Type B pancreatic cell (in vitro differentiated cells): ENCODE measurements around the gene QPCT. TPM values are rescaled to one million over a fixed set of nuclear protein-coding genes. Genes with fewer than 3 reads are reported as not detected.
"Not testable (repeated sequence)": the region's sequence is repeated elsewhere in the genome, so short reads cannot be mapped to it uniquely, and the experiment has no call there.

ENCODE experiments used
- DNase-seq: peaks from one replicate; pipeline ENCODE4 v3.0.0; 2021; ENCODE audit warnings: mixed read lengths; ENCODE audit not compliant: unreplicated experiment; ENCODE audit errors: extremely low spot score
- H3K27ac Mint-ChIP-seq: 2 replicates; pipeline ENCODE4 v1.8.0; 2021; ENCODE audit warnings: mild to moderate bottlenecking, mixed read lengths
- H3K27me3 Mint-ChIP-seq: 2 replicates; pipeline ENCODE4 v1.8.0; 2021; ENCODE audit warnings: mixed read lengths
- H3K36me3 Mint-ChIP-seq: 2 replicates; pipeline ENCODE4 v1.8.0; 2021; ENCODE audit warnings: mixed read lengths
- H3K4me1 Mint-ChIP-seq: one replicate; pipeline ENCODE4 v1.8.0; 2021; ENCODE audit warnings: mixed read lengths; ENCODE audit not compliant: unreplicated experiment
- H3K4me3 Mint-ChIP-seq: 2 replicates; pipeline ENCODE4 v1.8.0; 2021; ENCODE audit warnings: mild to moderate bottlenecking, mixed read lengths
- H3K9me3 Mint-ChIP-seq: 2 replicates; pipeline ENCODE4 v1.8.0; 2021; ENCODE audit warnings: mixed read lengths
- CTCF ChIP-seq: fragments of 200-600 bp; sonication (generic); conservative IDR thresholded peaks from 2 replicates; pipeline ENCODE4 v1.5.0; 2021; ENCODE audit warnings: antibody characterized with exemption, mild to moderate bottlenecking
- total RNA-seq: library from RNA; stranded (reverse); gene quantifications from 2 replicates; pipeline ENCODE4 v1.2.1, GENCODE V29; 2021; ENCODE audit warnings: low replicate concordance

The QPCT gene
- total RNA-seq, 1 donor from 2014 or later: 0.72 TPM

DNA sequence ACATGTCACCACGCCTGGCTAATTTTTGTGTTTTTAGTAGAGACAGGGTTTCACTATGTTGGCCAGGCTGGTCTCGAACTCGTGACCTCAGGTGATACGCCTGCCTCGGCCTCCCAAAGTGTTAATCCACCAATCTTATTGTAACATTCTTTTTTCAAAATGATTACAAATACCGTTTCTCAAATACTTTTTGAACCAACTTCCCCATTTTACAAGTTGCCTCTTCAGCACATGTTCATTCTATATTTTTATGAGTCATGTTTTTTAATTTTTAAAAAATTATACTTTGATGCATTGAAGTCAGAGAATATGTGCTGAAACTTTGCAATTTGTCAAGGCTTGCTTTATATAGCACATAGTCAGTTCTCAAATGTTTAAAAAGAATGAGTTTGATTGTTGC, 58.2 kb downstream of the QPCT start:
- Mint-ChIP-seq H3K27ac (no peak overlapping the region), H3K4me3 (no peak overlapping the region), H3K9me3 (no peaks in the 10 kb centered on the region), H3K27me3 (no peaks in the 10 kb centered on the region), H3K4me1 (no peaks in the 10 kb centered on the region), H3K36me3 (no peaks in the 10 kb centered on the region)
- DNase-seq: no peak
- TF ChIP-seq CTCF: no peak

DNA sequence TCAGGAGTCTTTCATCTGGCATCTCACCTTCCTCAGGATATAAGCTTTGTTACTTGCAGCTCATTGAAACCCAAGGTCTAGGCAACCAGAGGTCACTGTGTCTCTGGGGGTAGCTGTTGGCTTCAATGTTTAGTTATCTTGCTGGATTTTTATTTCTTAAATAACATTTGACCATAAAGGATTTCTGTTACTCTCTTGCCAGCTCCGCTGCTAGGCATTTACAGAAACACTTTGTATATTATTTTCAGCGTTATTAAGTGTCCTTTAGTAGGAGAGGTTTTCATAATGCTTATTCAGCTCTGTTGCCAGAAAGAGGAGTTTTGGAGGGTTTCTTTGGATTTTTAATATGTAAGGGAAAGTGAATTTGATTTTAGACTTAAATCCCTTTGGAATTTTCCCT, 61.4 kb downstream of the QPCT start:
- DNase-seq: no peak
- Mint-ChIP-seq H3K4me3 (no peak overlapping the region), H3K4me1 (no peaks in the 10 kb centered on the region), H3K27me3 (no peaks in the 10 kb centered on the region), H3K36me3 (no peaks in the 10 kb centered on the region), H3K9me3 (no peaks in the 10 kb centered on the region), H3K27ac (no peak overlapping the region)
- no peak for TF ChIP-seq CTCF

DNA sequence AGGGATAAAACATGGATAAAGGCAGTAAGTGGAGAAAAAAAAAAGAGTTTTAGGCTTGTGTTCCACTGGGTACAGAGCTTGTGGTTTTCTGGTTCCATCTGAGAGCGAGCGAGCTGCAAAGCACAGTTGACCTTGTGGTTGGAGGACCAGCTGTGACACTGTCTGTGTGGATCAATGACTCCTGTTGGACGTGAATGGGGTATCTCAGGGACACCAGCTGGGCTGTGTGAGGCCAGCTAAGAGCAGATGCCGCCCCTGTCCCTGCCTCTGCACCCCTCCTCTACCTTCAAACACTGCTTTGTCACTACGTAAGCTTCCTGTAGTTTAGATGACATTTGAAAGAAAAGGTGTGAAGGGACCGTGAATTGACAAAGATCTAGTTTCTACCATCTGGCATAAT, 67.8 kb downstream of the QPCT start:
- Mint-ChIP-seq H3K4me1 (peaks cover 16% of the 10 kb centered on the region), H3K27me3 (peaks cover 3% of the 10 kb centered on the region), H3K27ac (no peak overlapping the region), H3K4me3 (no peak overlapping the region), H3K9me3 (no peaks in the 10 kb centered on the region), H3K36me3 (no peaks in the 10 kb centered on the region)
- no peak for TF ChIP-seq CTCF
- DNase-seq: no peak

DNA sequence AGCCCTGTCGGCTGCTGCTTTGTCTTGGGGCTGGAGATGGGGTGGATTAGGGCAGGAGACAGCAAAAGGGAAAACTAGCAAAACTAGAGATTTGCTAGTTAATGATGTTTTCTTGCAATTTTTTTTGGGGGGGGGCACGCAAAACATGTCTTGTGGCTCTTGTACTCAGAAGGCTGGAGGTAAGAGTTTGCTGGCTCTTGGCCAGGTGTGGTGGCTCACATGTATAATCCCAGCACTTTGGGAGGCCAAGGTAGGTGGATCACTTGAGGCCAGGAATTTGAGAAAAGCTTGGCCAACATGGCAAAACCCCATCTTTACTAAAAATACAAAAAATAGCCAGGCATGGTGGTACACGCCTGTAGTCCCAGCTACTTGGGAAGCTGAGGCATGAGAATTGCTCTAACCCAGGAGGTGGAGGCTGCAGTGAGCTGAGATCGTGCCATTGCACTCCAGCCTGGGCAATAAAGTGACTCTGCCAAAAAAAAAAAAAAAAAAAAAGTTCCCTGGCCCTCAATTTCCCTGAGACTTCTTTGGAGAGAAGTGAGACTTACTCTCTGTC, 69.6 kb downstream of the QPCT start:
- not testable (repeated sequence) for H3K4me3 Mint-ChIP-seq, DNase-seq, H3K27ac Mint-ChIP-seq, H3K36me3 Mint-ChIP-seq, H3K9me3 Mint-ChIP-seq, H3K27me3 Mint-ChIP-seq
- H3K4me1 Mint-ChIP-seq: peaks cover 24% of the 10 kb centered on the region

- Mint-ChIP-seq H3K9me3 (no peaks in the 10 kb centered on the region), H3K27me3 (peaks cover 3% of the 10 kb centered on the region), H3K4me3 (peak overlapping the region; percentile 2), H3K4me1 (peaks cover 24% of the 10 kb centered on the region), H3K27ac (no peak overlapping the region), H3K36me3 (no peaks in the 10 kb centered on the region)
- no peak for DNase-seq
- TF ChIP-seq CTCF: peak; percentile 88
These were observed 70.1 kb downstream of the QPCT start for GRCh38 chr2:37414470-37414949.

DNA sequence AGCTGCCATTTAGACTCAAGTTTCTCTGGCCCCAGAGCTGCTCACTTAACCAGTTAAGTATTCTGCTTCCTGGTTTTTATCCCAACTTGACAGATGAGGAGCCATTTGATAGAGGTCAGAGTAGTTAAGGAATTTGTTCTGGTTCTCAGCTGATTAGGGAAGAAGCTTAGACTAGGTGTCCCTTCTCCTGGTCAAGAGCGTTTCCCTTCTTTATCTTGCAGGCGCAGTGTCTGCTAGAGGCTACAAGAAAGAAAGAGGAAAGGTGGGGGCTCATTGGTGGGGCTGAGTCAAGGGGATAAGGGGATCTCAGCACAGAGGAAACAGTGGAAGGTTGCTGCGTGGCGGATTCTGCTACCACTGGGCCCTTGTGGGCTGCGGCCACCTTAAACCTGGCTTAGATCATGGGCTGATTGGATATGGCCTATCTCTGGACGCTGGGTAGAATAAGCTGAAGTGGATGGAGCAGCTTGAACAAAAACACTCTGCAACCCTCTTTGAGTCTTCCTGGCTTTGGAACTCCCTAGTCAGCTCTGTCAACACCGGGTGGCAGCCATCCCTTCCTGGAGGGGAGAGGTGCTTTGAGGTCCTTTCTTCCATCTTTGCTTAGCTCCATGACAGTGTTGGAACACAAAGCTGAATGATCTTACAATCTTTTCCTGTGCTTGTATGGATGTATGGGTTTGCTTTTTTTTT, 70.8 kb downstream of the QPCT start:
- DNase-seq: no peak

More for the DNA sequence above, 70.8 kb downstream of the QPCT start:
- Mint-ChIP-seq H3K27me3 (peaks cover 3% of the 10 kb centered on the region), H3K36me3 (no peaks in the 10 kb centered on the region), H3K4me3 (no peak overlapping the region), H3K9me3 (no peaks in the 10 kb centered on the region), H3K27ac (no peak overlapping the region), H3K4me1 (peaks cover 24% of the 10 kb centered on the region)
- no peak for TF ChIP-seq CTCF
